ENCODE data around the gene DNM3.
A peak's percentile ranks its signal among the peaks of the same experiment; 100 is the strongest.
"Not testable (repeated sequence)": the region's sequence is repeated elsewhere in the genome, so short reads cannot be mapped to it uniquely, and the experiment has no call there.

Gene DNM3

GRCh38 chr1:172405912-172406311 is 564.6 kb downstream of the DNM3 start:
- DNase-seq = no peak

GRCh38 chr1:172406968-172407367 is 565.7 kb downstream of the DNM3 start:
- DNase-seq = no peak

GRCh38 chr1:172408958-172409357 is 567.7 kb downstream of the DNM3 start:
- no peak for DNase-seq

GRCh38 chr1:172410027-172410426 is 568.7 kb downstream of the DNM3 start:
- no peak for DNase-seq

GRCh38 chr1:172411791-172412338 is 570.6 kb downstream of the DNM3 start:
- DNase-seq = no peak

- DNase-seq = no peak
These were observed 573.0 kb downstream of the DNM3 start for GRCh38 chr1:172414331-172414730.

- no peak for DNase-seq
These were observed 575.3 kb downstream of the DNM3 start for GRCh38 chr1:172416496-172417035.

- DNase-seq = no peak
These were observed 576.3 kb downstream of the DNM3 start for GRCh38 chr1:172417557-172417956.

- DNase-seq = no peak
These were observed 579.1 kb downstream of the DNM3 start, which contains the start of gene C1orf105 for GRCh38 chr1:172420385-172420784. Gene C1orf105 (plus strand): TSS chr1:172420685. CDS start chr1:172420886, 201 bp downstream.

- DNase-seq = no peak
These were observed 580.8 kb downstream of the DNM3 start for GRCh38 chr1:172421974-172422604.

GRCh38 chr1:172423336-172423735 is 582.0 kb downstream of the DNM3 start:
- no peak for DNase-seq

GRCh38 chr1:172425339-172425738 is 584.0 kb downstream of the DNM3 start:
- no peak for DNase-seq

GRCh38 chr1:172427191-172427590 is 585.9 kb downstream of the DNM3 start:
- DNase-seq = no peak

- DNase-seq = peak; percentile 45
These were observed 588.2 kb downstream of the DNM3 start for GRCh38 chr1:172429331-172430127.

GRCh38 chr1:172430128-172430454 is 588.8 kb downstream of the DNM3 start:
- DNase-seq = no peak

GRCh38 chr1:172431204-172431603 is 589.9 kb downstream of the DNM3 start:
- no peak for DNase-seq

GRCh38 chr1:172431721-172432192 is 590.5 kb downstream of the DNM3 start:
- DNase-seq = no peak

- not testable (repeated sequence) for DNase-seq
These were observed 595.9 kb downstream of the DNM3 start for GRCh38 chr1:172437183-172437582.

GRCh38 chr1:172442404-172442803 is 601.1 kb downstream of the DNM3 start:
- DNase-seq = no peak

- DNase-seq = no peak
These were observed 601.7 kb downstream of the DNM3 start for GRCh38 chr1:172442843-172443565.

GRCh38 chr1:172443666-172444453 is 602.6 kb downstream of the DNM3 start, which contains the start of gene PIGC:
Gene PIGC (minus strand): TSS chr1:172444069. CDS start chr1:172442622, 1,447 bp downstream.
- peak; percentile 81 for DNase-seq

GRCh38 chr1:172446547-172446946 is 605.2 kb downstream of the DNM3 start:
- DNase-seq = no peak

Data from GDM1 (cell line).